ENCODE data around the gene NEURL1. TPM values are rescaled to one million over a fixed set of nuclear protein-coding genes. Genes with fewer than 3 reads are reported as not detected.

The NEURL1 gene
- total and polyA plus RNA-seq, 10 of the 15 experiments (the other 5 are each of a cell fraction or from before 2014, with no cell fraction given): 0.02 to 0.05 (median 0.05) TPM; not detected in 6

DNA sequence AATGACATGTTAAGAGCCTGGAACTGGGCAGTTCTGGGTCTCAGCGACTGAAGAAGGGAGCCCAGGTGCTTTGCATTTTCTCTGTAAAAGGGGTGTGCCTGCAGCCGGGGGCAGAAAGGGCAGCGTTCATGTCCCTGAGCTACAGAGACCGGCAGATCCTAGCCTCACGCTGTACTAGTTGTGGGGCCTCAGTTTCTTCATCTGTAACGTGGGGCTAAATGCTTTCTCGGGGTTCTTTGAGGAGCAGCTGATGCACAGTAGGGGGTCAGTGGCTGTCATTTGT, 79.6 kb downstream of the NEURL1 start:
- POLR2A ChIA-PET: no interaction called here
- TF ChIP-seq SREBF2 (IDR thresholded peaks at IDR 0.05; ENCODE audit: low read length) (no peak), SMAD1 (IDR thresholded peaks at IDR 0.05; ENCODE audit: low read depth, partially characterized antibody) (no peak), EGR1 (IDR thresholded peaks at IDR 0.05; ENCODE audit: borderline replicate concordance in 1 of 2, low read depth in 2 of 2, low read length in 2 of 2) (no peak), SMAD5 (IDR thresholded peaks at IDR 0.05; ENCODE audit: low read depth) (no peak)
- TF ChIP-seq, protein P1, sequence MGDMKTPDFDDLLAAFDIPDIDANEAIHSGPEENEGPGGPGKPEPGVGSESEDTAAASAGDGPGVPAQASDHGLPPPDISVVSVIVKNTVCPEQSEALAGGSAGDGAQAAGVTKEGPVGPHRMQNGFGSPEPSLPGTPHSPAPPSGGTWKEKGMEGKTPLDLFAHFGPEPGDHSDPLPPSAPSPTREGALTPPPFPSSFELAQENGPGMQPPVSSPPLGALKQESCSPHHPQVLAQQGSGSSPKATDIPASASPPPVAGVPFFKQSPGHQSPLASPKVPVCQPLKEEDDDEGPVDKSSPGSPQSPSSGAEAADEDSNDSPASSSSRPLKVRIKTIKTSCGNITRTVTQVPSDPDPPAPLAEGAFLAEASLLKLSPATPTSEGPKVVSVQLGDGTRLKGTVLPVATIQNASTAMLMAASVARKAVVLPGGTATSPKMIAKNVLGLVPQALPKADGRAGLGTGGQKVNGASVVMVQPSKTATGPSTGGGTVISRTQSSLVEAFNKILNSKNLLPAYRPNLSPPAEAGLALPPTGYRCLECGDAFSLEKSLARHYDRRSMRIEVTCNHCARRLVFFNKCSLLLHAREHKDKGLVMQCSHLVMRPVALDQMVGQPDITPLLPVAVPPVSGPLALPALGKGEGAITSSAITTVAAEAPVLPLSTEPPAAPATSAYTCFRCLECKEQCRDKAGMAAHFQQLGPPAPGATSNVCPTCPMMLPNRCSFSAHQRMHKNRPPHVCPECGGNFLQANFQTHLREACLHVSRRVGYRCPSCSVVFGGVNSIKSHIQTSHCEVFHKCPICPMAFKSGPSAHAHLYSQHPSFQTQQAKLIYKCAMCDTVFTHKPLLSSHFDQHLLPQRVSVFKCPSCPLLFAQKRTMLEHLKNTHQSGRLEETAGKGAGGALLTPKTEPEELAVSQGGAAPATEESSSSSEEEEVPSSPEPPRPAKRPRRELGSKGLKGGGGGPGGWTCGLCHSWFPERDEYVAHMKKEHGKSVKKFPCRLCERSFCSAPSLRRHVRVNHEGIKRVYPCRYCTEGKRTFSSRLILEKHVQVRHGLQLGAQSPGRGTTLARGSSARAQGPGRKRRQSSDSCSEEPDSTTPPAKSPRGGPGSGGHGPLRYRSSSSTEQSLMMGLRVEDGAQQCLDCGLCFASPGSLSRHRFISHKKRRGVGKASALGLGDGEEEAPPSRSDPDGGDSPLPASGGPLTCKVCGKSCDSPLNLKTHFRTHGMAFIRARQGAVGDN (IDR thresholded peaks at IDR 0.05): no peak
- TF ChIP-seq, protein P2, sequence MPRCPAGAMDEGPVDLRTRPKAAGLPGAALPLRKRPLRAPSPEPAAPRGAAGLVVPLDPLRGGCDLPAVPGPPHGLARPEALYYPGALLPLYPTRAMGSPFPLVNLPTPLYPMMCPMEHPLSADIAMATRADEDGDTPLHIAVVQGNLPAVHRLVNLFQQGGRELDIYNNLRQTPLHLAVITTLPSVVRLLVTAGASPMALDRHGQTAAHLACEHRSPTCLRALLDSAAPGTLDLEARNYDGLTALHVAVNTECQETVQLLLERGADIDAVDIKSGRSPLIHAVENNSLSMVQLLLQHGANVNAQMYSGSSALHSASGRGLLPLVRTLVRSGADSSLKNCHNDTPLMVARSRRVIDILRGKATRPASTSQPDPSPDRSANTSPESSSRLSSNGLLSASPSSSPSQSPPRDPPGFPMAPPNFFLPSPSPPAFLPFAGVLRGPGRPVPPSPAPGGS (IDR thresholded peaks at IDR 0.05; ENCODE audit: borderline replicate concordance, insufficient read depth, low read depth, low read length, poor library complexity, severe bottlenecking): no peak
- CTCF ChIA-PET: interaction anchor here (1.1 kb wide), 1 partner anchor 9 kb away, joined by 3 read pairs; no protein-coding TSS in a partner anchor
- 49% methylated on average over 7 of the region's 7 CpGs for WGBS (ENCODE audit: insufficient coverage, insufficient replicate concordance, low lambda C conversion rate, missing lambda C conversion rate)
- no peaks in the 10 kb centered on the region for H3K36me3 ChIP-seq (ENCODE audit: control insufficient read depth in 2 of 2, insufficient read depth in 2 of 2, low read length in 1 of 2)
- no peaks in the 10 kb centered on the region for H3K4me1 ChIP-seq (ENCODE audit: control insufficient read depth, insufficient read depth, low read length)
- no peaks in the 10 kb centered on the region for H3K9me3 ChIP-seq (replicated peaks; ENCODE audit: control insufficient read depth, insufficient read depth, low read length)
- no peak overlapping the region for H3K27ac ChIP-seq (ENCODE audit: control insufficient read depth, insufficient read depth)
- BruUV-seq (replicated peaks): no TSS peak
- FAIRE-seq (no peak), ATAC-seq (no peak), DNase-seq (ENCODE audit: low read depth, low spot score) (no peak)
- no peak overlapping the region for H3K4me2 ChIP-seq (ENCODE audit: control insufficient read depth, insufficient read depth)
- no peaks in the 10 kb centered on the region for H4K20me1 ChIP-seq (ENCODE audit: control insufficient read depth, insufficient read depth)
- H3K79me2 ChIP-seq (ENCODE audit: control insufficient read depth, insufficient read depth, low read length): no peaks in the 10 kb centered on the region
- no peak overlapping the region for H3K4me3 ChIP-seq
- RAD21 ChIA-PET (ENCODE audit: unreplicated experiment): no interaction called here
- H3K27me3 ChIP-seq (replicated peaks in 1 of 2; ENCODE audit: control insufficient read depth in 2 of 2, insufficient read depth in 2 of 2, low read length in 1 of 2): no peaks in the 10 kb centered on the region; a peak in 3 of 4 replicates
- intact Hi-C loops (cut with micrococcal nuclease; ENCODE audit: unreplicated experiment) (no loop called here), in situ Hi-C loops (cut with MboI) (no loop called here)
- H3K9ac ChIP-seq (ENCODE audit: control insufficient read depth, insufficient read depth, low read length): no peak overlapping the region
- no peak overlapping the region for H2AFZ ChIP-seq (ENCODE audit: control insufficient read depth, low read depth, low read length)
- SMC1A ChIA-PET (ENCODE audit: uncharacterized antibody, unreplicated experiment): interaction anchor here (1.0 kb wide), 1 partner anchor 157 kb away, joined by 3 read pairs; no protein-coding TSS in a partner anchor

Data from GM12878 (cell line).